ENCODE measurements around the gene TMPRSS11B.

TMPRSS11B gene

GRCh38 chr4:68184923-68185322 is 60.6 kb downstream of the TMPRSS11B start:
- no peaks in the 10 kb centered on the region for H3K9me3 Mint-ChIP-seq
- H3K27ac Mint-ChIP-seq, result no peak overlapping the region
- H3K36me3 Mint-ChIP-seq (ENCODE audit: insufficient read depth), result no peaks in the 10 kb centered on the region
- peaks cover 6 to 7% of the 10 kb centered on the region in 2 donors for H3K27me3 Mint-ChIP-seq
- H3K4me1 Mint-ChIP-seq (ENCODE audit: low read depth in 2 of 2), result no peaks in the 10 kb centered on the region
- no peak for ATAC-seq (replicated peaks)
- DNase-seq, result no peak
- no peak overlapping the region for H3K4me3 Mint-ChIP-seq

DNA sequence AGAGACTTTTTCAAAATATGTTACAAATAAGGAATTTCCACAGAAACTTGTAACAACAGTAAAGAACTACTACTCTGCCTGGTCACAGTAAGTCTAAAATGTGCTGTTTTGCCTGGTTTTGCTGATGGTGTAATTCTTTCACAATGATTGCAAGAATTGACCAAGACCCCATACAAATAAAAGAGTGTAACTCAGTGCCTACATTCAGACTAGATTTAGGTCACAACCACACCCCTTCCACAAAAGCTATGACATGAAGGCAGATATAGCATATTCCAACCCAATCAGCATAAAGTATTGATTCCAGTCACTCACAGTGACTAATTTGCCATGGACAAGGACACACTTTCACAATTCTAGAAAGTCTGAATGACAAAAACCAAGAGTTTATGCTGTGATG is 62.1 kb downstream of the TMPRSS11B start:
- H3K36me3 Mint-ChIP-seq (ENCODE audit: insufficient read depth), result no peaks in the 10 kb centered on the region
- no peak overlapping the region for H3K27ac Mint-ChIP-seq
- no peaks in the 10 kb centered on the region for H3K4me1 Mint-ChIP-seq (ENCODE audit: low read depth in 2 of 2)
- H3K9me3 Mint-ChIP-seq, result no peaks in the 10 kb centered on the region
- H3K27me3 Mint-ChIP-seq, result no peaks in the 10 kb centered on the region
- no peak for ATAC-seq (replicated peaks)
- no peak overlapping the region for H3K4me3 Mint-ChIP-seq
- DNase-seq, result no peak

DNA sequence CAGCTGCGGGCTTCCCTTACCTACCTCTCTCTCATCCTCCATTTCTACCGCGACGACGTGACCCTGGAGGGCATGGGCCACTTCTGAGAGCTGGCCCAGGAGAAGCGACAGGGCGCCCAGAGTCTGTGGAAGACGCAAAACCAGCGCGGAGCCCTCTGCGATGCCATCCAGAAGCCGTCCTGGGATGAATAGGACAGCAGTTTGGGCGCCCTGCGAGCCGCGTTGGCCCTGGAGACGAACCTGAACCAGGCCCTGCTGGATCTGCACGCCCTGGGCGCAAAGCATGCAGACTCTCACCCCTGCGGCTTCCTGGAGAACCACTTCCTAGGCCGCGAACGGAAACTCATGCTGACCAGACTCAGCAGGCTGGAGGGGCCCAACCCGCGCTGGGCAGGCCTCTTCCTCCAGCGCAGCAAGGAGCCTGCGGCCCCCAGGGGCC is 63.1 kb downstream of the TMPRSS11B start:
- no peak for ATAC-seq (replicated peaks)
- H3K36me3 Mint-ChIP-seq (ENCODE audit: insufficient read depth), result no peaks in the 10 kb centered on the region
- no peak overlapping the region for H3K4me3 Mint-ChIP-seq

DNA sequence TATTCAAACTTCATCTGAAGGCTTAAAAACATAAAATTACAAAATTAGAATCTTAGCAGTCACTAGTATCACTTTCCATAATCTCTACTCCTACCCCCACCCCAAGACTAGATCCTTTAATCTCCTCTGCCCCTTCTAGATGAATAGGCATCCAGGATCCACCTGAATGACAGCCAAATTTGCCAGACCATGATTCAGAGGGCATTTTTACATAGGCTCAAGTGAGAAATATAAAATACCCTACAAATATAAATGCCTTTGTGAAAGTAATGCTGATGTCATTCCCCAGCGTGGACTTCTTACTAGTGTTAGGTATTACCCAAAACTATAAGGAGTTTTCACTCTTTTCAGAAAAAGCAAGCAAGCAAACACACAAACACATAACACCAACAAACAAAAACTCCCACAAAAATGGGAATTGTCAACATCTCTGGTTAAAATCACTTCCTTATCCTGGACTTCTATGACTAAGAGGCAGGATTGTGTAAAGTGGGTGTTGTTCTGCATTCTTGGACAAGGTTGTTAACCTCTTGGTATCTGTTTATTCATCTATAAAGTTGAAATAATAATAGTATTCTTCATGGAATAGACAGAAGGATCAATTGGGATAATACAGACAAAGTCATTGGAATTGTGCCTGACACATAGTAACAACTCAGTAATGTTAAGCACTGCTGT is 64.5 kb downstream of the TMPRSS11B start:
- H3K27me3 Mint-ChIP-seq, result no peaks in the 10 kb centered on the region
- no peak for DNase-seq
- no peaks in the 10 kb centered on the region for H3K4me1 Mint-ChIP-seq (ENCODE audit: low read depth in 2 of 2)
- H3K4me3 Mint-ChIP-seq, result no peak overlapping the region
- no peak for ATAC-seq (replicated peaks)
- H3K9me3 Mint-ChIP-seq, result no peaks in the 10 kb centered on the region
- no peak overlapping the region for H3K27ac Mint-ChIP-seq
- H3K36me3 Mint-ChIP-seq (ENCODE audit: insufficient read depth), result no peaks in the 10 kb centered on the region

More for the DNA sequence above, 63.1 kb downstream of the TMPRSS11B start:
- Mint-ChIP-seq H3K27ac (no peak overlapping the region), H3K27me3 (no peaks in the 10 kb centered on the region), H3K9me3 (no peaks in the 10 kb centered on the region), H3K4me1 (ENCODE audit: low read depth in 2 of 2) (no peaks in the 10 kb centered on the region)
- DNase-seq, result no peak

- Mint-ChIP-seq H3K4me1 (ENCODE audit: low read depth in 2 of 2) (no peaks in the 10 kb centered on the region), H3K27ac (no peak overlapping the region), H3K27me3 (peaks cover 0 to 6% of the 10 kb centered on the region in 2 donors), H3K9me3 (no peaks in the 10 kb centered on the region), H3K4me3 (no peak overlapping the region), H3K36me3 (ENCODE audit: insufficient read depth) (no peaks in the 10 kb centered on the region)
- no peak for DNase-seq
- no peak for ATAC-seq (replicated peaks)
Observed at GRCh38 chr4:68176904-68177303, 68.6 kb downstream of the TMPRSS11B start.

All from effector memory CD8-positive, alpha-beta T cell (primary cell).